Caco-2 (cell line): Measurements from ENCODE around the gene PSMB3. TPM values are rescaled to one million over a fixed set of nuclear protein-coding genes. Genes with fewer than 3 reads are reported as not detected.

Experiments
- BruUV-seq: library from RNA; stranded (reverse); fragments of 400-500 nt; replicated peaks from 2 replicates; lab custom pipeline; 2021; lab: Mats Ljungman, UMichigan
- CTCF ChIA-PET: fragments of 300-600 bp; sonication (Branson Sonifier 250); formaldehyde crosslinking; loops from one replicate; lab custom pipeline; 2022; ENCODE audit warnings: antibody characterized with exemption; lab: Charles Lee
- POLR2A ChIA-PET: fragments of 300-600 bp; sonication (Branson Sonifier 250); formaldehyde crosslinking; loops from one replicate; lab custom pipeline; 2022; ENCODE audit warnings: antibody characterized with exemption; lab: Charles Lee
- DNase-seq, 2 experiments: peaks; one replicate each; pipeline versions ENCODE4 v3.0.0 to v3.0.0-alpha.2; 2020 to 2022
- H3K27me3 ChIP-seq: replicated peaks from 2 replicates; pipeline ENCODE4 v1.6.0; 2011; ENCODE audit warnings: low read length; ENCODE audit not compliant: control insufficient read depth, insufficient read depth
- H3K36me3 ChIP-seq: 2 replicates; pipeline ENCODE4 v1.5.1; 2011; ENCODE audit warnings: low read length; ENCODE audit not compliant: control insufficient read depth, insufficient read depth
- H3K4me1 ChIP-seq: fragments of 250-450 bp; sonication (Bioruptor Pico); 2 replicates; pipeline ENCODE4 v1.5.1; 2020; ENCODE audit warnings: mild to moderate bottlenecking
- H3K4me3 ChIP-seq: 2 replicates; pipeline ENCODE4 v1.5.1; 2011; ENCODE audit warnings: low read depth, mild to moderate bottlenecking, control low read depth, low read length
- H3K9me3 ChIP-seq: fragments of 250-450 bp; sonication (Bioruptor Pico); 2 replicates; pipeline ENCODE4 v1.5.1; 2020; ENCODE audit warnings: mild to moderate bottlenecking, moderate library complexity
- H3K27ac Mint-ChIP-seq: one replicate; pipeline ENCODE4 v1.8.0; 2022; ENCODE audit warnings: mixed read lengths; ENCODE audit not compliant: unreplicated experiment
- H3K27me3 Mint-ChIP-seq: one replicate; pipeline ENCODE4 v1.8.0; 2022; ENCODE audit warnings: mixed read lengths; ENCODE audit not compliant: insufficient read depth, unreplicated experiment
- H3K36me3 Mint-ChIP-seq: one replicate; pipeline ENCODE4 v1.8.0; 2022; ENCODE audit warnings: mild to moderate bottlenecking, mixed read lengths; ENCODE audit not compliant: insufficient read depth, unreplicated experiment
- H3K4me1 Mint-ChIP-seq: one replicate; pipeline ENCODE4 v1.8.0; 2022; ENCODE audit warnings: low read depth, mixed read lengths; ENCODE audit not compliant: unreplicated experiment
- H3K4me3 Mint-ChIP-seq: one replicate; pipeline ENCODE4 v1.8.0; 2022; ENCODE audit warnings: mild to moderate bottlenecking, moderate library complexity, mixed read lengths; ENCODE audit not compliant: unreplicated experiment
- H3K9me3 Mint-ChIP-seq: one replicate; pipeline ENCODE4 v1.8.0; 2022; ENCODE audit warnings: mixed read lengths; ENCODE audit not compliant: unreplicated experiment
- intact Hi-C: fragments of 100-400 bp; cut with micrococcal nuclease; formaldehyde crosslinking; loops from one replicate; pipeline ENCODE4 v1.10.0; 2022; ENCODE audit not compliant: unreplicated experiment
- total RNA-seq: library from RNA; stranded (reverse); gene quantifications from 2 replicates; pipeline ENCODE4 v1.2.3, GENCODE V29; 2022
- TF ChIP-seq, protein P1 (sequence below), 2 experiments: fragments of 200-600 bp in 1 of 2; IDR thresholded peaks; 1 replicate in 1 of 2; 2 replicates in 1 of 2; pipeline versions ENCODE4 v1.5.1 to v1.8.0; 2011 to 2022; ENCODE audit warnings: antibody characterized with exemption in 1 of 2, control low read depth in 1 of 2, inconsistent platforms in 1 of 2, low read depth in 1 of 2, low read length in 1 of 2, mild to moderate bottlenecking in 1 of 2, moderate library complexity in 1 of 2; ENCODE audit not compliant: insufficient read depth in 1 of 2, severe bottlenecking in 1 of 2, unreplicated experiment in 1 of 2

PSMB3 gene
- total RNA-seq, 1 experiment from 2014 or later = 427 TPM

DNA sequence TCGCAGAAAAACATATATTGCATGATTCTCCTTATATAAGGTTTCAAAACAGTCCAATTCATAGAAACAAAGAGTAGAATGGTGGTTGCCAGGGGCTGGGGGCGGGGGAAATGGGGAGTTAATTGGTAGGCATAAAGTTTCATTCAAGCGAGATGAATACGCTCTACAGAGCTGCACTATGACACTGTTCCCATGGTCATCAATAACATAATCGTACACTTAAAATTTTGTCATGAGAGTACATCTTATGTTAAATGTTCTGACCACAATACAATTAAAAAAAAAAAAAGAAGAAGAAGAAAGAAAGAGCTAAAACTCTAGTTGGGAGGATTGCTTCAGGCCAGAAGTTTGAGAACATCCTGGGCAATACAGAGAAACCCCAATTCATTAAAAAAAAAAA, 41.7 kb downstream of the PSMB3 start:
- DNase-seq = no peak
- TF ChIP-seq, protein P1, sequence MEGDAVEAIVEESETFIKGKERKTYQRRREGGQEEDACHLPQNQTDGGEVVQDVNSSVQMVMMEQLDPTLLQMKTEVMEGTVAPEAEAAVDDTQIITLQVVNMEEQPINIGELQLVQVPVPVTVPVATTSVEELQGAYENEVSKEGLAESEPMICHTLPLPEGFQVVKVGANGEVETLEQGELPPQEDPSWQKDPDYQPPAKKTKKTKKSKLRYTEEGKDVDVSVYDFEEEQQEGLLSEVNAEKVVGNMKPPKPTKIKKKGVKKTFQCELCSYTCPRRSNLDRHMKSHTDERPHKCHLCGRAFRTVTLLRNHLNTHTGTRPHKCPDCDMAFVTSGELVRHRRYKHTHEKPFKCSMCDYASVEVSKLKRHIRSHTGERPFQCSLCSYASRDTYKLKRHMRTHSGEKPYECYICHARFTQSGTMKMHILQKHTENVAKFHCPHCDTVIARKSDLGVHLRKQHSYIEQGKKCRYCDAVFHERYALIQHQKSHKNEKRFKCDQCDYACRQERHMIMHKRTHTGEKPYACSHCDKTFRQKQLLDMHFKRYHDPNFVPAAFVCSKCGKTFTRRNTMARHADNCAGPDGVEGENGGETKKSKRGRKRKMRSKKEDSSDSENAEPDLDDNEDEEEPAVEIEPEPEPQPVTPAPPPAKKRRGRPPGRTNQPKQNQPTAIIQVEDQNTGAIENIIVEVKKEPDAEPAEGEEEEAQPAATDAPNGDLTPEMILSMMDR (IDR thresholded peaks at IDR 0.05; ENCODE audit: insufficient read depth in 1 of 2, low read depth in 1 of 2, low read length in 1 of 2, severe bottlenecking in 1 of 2, unreplicated experiment in 1 of 2) = no peak
- Mint-ChIP-seq H3K27ac (no peak overlapping the region), H3K4me3 (no peak overlapping the region), H3K4me1 (peaks cover 25% of the 10 kb centered on the region), H3K36me3 (peaks cover 48% of the 10 kb centered on the region), H3K9me3 (no peaks in the 10 kb centered on the region), H3K27me3 (no peaks in the 10 kb centered on the region)
- H3K4me3 ChIP-seq = no peak overlapping the region
- intact Hi-C loops = no loop called here
- ChIA-PET POLR2A (interaction anchor here (0.5 kb wide), 1 partner anchor 44 kb away, joined by 4 read pairs; no protein-coding TSS in a partner anchor), CTCF (no interaction called here)
- H3K9me3 ChIP-seq = no peaks in the 10 kb centered on the region
- no peaks in the 10 kb centered on the region for H3K27me3 ChIP-seq
- peaks cover 1% of the 10 kb centered on the region; the same call in 1 of the 2 replicates for H3K36me3 ChIP-seq
- BruUV-seq = no TSS peak
- peaks cover 5% of the 10 kb centered on the region; the same call in 1 of the 2 replicates for H3K4me1 ChIP-seq

DNA sequence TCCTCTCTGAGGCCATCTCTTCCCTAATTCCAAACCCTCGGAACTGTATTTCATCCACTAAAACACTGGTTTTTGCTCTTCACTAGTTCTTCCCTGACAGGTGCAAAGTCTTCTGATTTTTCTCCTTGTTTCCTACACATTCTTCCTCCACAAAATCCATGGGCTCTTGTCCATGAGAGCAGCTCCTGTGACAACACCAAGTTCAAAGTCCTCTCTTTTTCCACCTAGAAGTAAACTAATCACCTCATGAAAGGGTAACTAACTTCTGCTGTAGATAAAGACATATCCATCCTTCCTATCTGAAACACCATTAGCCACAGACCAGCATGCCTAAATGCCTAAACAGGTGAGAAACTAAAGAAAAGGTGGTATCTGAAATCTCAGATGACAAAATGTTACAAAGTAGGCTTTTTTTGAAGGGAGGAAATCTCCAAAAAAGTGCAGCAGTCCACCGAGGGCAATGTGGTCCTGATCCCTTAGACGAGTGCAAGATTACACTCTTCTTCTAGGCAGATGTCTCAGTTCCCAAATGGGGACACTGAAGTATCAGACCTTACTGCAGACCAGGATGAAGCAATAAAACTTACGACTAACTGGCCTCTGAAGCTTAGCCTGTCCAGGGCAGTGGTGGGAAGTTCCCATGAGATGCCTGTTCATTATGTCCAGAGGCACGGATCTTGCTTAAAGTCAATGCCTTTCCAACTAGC, 44.1 kb downstream of the PSMB3 start:
- no peak for DNase-seq
- no peak overlapping the region for H3K27ac Mint-ChIP-seq
- peaks cover 32% of the 10 kb centered on the region for H3K4me1 Mint-ChIP-seq
- ChIA-PET CTCF (no interaction called here), POLR2A (no interaction called here)
- TF ChIP-seq, protein P1 (IDR thresholded peaks at IDR 0.05; ENCODE audit: insufficient read depth in 1 of 2, low read depth in 1 of 2, low read length in 1 of 2, severe bottlenecking in 1 of 2, unreplicated experiment in 1 of 2) = no peak
- no peaks in the 10 kb centered on the region for H3K27me3 Mint-ChIP-seq
- H3K36me3 Mint-ChIP-seq = peaks cover 60% of the 10 kb centered on the region
- H3K9me3 Mint-ChIP-seq = no peaks in the 10 kb centered on the region
- no peak overlapping the region for H3K4me3 Mint-ChIP-seq
- intact Hi-C loops = no loop called here
- Histone ChIP-seq H3K36me3 (peaks cover 1% of the 10 kb centered on the region; the same call in 1 of the 2 replicates), H3K4me3 (no peak overlapping the region), H3K9me3 (no peaks in the 10 kb centered on the region), H3K4me1 (peaks cover 10% of the 10 kb centered on the region), H3K27me3 (no peaks in the 10 kb centered on the region)
- BruUV-seq = no TSS peak

DNA sequence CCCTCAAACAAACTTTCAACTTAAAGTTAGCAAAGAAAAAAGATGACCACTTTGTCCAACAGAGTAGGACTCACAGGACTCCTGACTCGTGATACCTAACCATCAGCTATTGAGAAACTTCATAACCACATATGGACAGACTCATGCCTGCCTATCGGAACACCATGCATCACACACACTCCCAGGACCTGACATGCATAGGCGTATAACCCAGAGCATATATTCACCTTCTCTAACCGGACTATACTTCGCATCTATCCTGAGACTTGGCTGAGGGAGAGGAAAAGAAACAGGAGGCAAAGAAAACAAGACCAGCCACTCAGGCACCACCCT, 44.6 kb downstream of the PSMB3 start:
- Mint-ChIP-seq H3K4me1 (peaks cover 32% of the 10 kb centered on the region), H3K9me3 (no peaks in the 10 kb centered on the region), H3K27me3 (no peaks in the 10 kb centered on the region), H3K27ac (no peak overlapping the region), H3K36me3 (peaks cover 65% of the 10 kb centered on the region), H3K4me3 (peak overlapping the region; percentile 93)
- ChIA-PET CTCF (no interaction called here), POLR2A (no interaction called here)
- TF ChIP-seq, protein P1 (IDR thresholded peaks at IDR 0.05; ENCODE audit: insufficient read depth in 1 of 2, low read depth in 1 of 2, low read length in 1 of 2, severe bottlenecking in 1 of 2, unreplicated experiment in 1 of 2) = no peak
- no peak for DNase-seq
- H3K36me3 ChIP-seq = peaks cover 3% of the 10 kb centered on the region; the same call in 1 of the 2 replicates
- no TSS peak for BruUV-seq
- intact Hi-C loops = no loop called here
- no peaks in the 10 kb centered on the region for H3K27me3 ChIP-seq
- peaks cover 10% of the 10 kb centered on the region for H3K4me1 ChIP-seq
- H3K4me3 ChIP-seq = no peak overlapping the region
- H3K9me3 ChIP-seq = no peaks in the 10 kb centered on the region
